Inferior parietal cortex (tissue), 1 donor: ENCODE results near the gene D2HGDH.
"Not testable (repeated sequence)": the region's sequence is repeated elsewhere in the genome, so short reads cannot be mapped to it uniquely, and the experiment has no call there.

ENCODE experiments used
- DNase-seq: peaks from one replicate; pipeline ENCODE4 v3.0.0-alpha.2; 2016; ENCODE audit errors: extremely low spot score

Gene D2HGDH

DNA sequence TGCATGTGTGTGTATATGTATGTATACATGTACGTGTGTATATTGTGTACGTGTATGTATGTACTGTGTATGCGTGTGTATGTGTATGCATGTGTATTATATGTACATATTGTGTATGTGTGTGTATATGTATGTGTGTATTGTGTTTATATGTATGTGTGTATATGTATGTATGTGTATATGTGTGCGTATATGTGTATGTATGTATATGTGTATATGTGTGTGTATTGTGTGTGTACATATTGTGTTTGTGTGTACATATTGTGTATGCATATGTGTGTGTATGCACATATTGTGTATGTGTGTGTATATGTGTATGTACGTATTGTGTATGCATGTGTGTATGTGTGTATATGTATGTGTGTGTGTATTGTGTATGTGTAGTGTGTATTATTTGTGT, 59.0 kb downstream of the D2HGDH start:
- DNase-seq, result no peak

DNA sequence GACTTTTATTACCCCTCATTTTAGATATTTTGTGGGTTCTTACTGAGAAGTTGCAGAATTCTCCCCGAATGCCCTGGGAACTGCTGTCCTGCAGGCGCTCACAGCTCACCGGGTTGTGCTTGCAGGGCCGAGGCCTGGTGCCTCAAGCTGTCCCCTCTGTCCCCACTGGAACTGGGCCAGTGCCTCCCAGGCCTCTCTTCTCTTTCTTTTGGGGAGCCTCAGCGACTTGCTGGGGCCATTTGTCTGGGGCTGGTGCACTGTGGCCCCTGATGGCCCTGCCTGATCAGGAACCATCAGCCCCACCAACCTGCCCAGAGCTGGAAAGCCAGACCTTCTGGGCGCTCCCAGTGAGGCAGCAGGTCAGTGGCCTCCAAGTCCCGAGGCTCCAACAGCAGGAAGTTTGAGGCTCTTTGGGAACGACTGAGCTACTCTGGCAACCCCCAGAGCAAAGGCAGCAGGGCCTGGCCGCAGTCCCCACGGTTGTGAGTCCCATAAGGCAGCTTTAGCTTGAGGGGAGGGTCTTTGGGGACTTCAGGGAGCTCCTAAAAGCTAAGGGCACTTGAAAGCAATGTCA, 59.9 kb downstream of the D2HGDH start:
- DNase-seq, result no peak

DNA sequence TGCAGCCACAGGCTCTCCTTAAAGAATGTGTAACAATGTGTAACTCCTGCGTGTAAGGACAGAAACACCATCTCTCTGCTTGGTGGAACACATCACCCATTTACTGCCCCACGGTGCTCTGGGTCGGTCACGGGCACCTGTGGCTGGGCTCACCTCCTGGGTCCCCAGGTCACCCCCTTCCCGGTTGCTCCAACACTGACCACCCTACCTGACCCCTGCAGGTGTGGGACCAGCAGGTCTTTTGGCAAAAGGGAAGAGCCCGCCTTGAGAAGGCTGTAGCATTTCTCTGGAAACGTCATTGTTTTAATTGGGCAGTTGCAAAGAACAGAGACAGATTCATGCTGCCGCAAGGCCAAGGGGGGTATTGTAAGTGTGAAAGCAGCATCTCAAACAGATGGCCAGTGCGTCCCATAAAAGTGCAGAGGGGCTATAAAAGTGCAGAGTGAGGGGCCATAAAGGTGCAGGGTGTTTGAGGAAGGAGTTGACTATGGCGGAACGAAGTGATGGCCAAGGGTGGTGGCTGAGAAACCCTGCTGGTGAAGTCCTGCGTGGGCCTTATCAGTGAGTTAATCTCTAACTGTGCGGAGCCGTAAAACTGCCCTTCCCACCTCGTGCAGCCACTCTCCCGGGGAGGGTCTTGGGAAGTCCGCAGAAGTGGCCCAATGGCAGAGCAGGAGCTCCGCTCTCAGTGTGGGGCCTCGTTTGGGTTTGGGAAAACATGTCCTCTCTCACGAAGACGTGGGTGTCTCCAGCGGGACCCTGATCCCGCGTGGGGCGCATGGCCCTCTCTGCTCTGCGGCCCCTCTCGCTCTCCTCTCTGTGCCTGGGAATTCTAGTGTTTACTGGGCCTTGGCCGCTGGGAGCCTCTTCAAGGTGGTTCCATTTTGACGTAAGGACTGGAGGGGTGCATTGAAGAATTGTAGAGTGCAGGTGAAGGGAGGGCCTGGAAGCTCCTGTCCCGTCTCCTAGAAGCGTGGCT, 60.9 kb downstream of the D2HGDH start:
- no peak for DNase-seq

DNA sequence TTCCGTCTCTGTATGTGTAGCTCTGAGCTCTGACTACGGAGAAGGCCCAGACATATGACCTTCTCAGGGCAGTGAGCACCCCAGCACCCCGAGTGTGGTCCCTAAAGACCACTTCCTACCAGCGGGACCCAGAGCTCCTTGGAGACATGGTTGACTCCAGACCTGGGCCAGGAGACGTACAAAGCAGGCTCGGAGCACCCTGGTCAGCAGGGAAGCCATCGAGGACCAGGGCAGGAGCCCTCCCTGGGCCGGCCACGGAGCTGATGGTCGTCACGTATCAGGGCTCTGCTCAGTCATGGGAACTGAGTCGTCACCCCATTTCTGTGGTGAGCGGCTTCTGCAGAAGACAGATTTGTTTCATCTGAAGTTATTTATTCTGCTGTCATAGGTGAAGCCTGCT, 61.8 kb downstream of the D2HGDH start:
- no peak for DNase-seq

DNA sequence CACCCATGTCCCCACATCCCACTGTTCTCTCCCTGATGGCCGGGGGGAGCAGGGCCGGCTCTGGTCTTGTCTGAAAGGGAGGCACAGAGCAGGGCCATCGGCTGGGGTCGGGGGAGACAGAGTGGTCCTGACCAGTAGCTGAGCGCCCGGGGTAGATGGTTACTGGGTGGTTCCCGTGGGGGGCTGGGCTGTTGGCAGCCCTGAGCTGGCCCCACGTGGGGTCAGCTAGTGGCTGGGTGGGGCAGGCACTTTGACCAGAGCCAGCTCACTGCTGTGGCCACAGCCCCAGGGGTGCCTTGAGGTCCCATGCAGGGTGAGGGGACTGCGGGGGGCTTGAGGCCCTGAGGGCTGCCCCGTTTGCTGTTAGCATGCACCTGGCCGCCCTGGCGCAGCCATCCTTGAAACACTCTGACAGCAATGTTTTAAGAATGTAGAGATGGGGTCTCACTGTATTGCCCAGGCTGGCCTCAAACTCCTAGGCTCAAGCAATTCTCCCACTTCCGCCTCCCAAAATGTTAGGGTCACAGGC, 62.2 kb downstream of the D2HGDH start:
- no peak for DNase-seq

DNA sequence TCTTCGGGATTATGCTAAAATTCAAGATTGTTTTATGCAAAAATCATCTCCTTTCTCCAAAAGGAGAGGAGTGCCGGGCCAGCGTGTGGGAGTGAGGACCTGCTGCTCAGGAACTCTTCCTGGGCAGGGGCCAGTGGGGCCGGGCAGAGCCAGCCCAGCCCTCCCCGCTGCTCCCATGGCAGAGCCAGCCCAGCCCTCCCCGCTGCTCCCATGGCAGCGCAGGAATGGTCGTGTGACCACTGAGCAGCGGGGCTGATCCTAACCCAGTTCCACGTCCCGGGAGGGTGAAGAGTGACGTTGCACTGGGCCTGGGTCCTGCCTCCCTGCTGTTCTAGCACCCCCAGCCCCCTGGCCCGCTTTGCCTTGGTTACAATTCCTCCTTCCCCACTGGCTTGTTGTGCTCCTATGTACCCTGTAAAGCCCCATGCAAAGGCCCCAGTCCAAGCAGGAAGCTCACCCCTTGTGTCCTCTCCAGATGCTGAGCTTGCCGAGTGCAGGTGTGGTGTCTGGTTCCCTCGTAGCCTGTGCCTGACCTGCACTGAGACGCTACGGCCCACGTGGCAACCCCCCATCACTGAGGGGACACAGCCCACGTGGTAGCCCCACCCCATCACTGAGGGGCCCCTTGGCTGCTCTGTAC, 63.1 kb downstream of the D2HGDH start:
- no peak for DNase-seq

DNA sequence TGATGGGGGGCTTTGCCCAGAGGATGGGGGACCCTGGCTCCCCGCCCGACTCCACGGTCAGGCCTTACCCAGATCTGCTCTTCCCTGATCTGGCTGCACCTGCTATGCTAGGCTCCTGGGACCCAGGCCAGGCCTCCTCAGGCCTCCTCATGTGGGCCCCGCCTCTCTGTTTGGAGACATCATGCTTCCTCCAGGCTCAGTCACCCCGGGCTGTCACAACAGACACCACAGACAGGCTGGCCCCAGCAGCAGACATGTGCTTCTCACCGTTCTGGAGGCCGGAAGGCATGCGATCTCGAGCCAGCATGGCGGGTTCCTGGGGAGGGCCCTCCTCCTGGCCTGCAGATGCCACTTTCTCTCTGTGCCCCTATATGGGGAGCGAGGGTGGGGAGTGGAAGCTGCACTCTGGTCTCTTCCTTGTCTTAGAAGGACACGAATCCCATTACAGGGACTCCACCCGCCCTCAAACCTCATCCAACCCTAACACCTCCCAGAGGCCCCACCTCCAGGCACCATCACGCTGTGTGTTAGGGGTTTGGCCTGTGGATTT, 63.7 kb downstream of the D2HGDH start:
- DNase-seq, result no peak

DNA sequence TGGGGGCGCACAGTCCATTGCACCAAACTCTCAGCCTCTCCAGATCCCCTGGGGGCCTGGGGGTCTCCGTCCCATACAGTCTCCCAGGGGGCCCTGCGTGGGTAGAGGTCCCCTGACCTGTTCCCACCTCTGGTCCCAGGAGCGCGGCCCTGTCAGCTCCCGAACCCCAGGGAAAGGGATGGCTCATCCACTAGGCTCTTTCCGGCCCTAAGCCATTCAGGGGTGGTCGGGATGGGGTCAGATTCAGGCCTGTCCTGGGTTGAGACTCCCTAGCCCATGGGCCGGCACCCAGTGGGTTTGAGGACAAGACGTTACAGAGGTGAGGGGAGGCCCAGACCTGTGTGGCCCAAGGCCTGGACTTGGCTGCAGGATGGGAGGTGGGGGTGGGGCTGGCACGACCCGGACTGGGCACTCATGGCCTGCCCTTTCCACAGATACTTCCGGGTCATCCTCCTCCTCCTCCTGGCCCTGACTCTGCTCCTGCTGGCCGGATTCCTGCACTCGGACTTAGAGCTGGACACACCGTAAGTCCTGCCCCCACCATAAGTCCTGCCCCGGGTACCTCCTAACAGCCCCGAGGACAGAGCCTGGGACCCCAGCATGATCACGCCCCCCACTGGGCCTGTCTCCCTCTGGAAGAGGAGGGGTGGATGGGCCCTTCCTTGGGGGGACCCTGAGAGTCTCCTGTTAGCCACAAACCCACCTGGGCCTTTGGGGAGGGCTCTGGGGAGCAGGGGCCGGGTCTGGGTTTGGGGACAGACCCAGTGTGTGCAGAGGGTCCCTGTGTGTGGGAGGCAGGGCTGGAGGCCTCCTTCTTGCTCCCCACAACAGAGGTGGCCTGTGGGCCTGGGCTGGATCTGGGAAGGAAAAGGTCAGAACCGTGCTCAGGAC, 64.4 kb downstream of the D2HGDH start:
- no peak for DNase-seq

DNA sequence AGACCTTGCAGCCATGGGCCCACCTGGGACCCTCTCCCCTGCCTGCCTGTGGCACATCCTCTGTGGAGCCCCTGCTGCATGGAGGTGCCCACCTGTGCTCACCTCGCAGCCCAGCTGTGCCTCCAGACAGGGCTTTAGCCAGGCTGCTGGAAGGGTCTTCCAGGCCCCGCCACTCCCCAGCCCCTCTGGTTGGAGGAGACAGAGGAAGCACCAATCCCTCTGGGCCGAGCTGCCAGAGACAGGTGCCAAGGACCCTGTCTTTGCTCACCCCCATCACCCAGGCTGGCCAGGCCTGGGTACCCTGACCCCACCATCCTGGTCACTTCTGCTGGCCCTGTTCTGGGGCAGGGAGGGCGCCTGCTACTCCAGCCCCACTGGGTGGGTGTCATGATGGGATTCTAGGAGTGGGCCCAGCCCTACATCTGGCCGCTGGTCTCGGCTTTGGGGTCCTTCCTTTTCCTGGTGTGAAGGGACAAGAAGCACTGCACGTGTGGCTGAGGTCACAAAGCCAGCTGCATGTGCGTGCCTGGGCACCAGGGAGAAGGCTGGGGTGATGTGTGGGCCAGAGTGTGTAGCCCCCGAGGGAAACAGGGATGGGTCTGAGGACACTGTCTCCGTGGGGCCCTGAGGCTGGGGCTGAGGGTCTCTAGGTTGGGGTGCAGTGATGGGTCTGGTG, 65.2 kb downstream of the D2HGDH start:
- no peak for DNase-seq

DNA sequence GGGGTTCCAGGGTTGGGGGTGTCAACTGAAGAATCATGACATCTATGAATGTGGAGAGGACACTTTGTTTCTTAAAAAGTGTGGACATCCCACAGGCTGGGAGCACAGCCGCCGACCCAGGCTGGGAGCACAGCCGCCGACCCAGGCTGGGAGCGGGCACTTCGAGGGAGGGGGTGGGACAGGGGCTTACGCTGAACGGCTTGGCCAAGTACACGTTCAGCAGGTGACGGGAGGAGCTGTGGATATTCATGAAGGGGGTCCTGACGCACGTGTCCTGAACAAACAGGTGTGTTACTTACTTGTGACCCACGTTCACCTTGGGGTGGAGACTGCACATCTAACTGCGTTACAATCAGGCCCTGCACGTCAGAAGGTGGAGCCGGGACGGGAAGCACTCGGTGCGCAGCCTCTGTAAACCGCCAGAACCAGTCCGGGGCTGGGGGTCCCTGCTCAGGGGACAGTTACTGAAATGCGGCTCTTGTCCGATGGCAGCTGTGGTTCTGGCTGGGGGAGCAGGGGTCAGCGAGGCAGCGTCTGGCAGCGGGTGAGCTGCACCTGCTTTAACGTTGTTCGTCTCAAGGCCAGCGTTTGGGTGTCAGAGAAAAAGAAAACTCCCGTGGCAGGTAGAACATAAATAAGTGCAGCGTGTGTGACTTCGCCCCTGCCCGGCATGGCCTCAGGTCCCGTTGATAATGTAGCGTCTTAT, 65.9 kb downstream of the D2HGDH start:
- not testable (repeated sequence) for DNase-seq

DNA sequence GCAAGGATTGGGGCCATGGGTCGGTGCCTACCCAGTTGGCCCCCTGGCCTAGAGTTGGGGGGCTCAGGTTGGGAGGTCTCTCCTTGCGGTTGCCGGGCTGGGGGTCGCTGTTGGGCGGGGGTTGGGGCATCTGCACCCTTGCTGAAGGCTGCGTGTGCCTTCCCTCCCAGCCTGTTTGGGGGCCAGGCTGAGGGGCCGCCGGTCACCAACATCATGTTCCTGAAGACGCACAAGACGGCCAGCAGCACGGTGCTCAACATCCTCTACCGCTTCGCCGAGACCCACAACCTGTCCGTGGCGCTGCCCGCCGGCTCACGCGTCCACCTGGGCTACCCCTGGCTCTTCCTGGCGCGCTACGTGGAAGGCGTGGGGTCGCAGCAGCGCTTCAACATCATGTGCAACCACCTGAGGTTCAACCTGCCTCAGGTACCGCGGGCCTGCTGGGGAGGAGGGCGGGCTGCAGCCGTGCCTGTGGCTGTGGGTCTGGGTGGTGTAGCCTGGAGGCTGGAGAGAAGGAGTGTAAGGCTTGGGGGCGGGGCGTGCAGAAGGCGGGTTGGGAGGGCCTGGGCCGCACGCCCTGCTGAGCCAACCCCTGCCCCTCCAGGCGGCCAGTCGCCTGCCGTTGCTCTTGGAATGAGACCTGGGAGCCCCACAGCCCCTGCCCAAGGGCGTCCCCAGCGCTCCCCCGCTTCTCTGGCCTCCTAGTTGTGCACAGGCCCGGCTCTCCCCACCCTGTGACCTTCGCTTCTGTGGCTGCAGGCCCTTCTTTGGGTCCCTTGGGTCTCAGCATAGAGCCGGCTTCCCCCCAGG, 67.4 kb downstream of the D2HGDH start:
- no peak for DNase-seq

DNA sequence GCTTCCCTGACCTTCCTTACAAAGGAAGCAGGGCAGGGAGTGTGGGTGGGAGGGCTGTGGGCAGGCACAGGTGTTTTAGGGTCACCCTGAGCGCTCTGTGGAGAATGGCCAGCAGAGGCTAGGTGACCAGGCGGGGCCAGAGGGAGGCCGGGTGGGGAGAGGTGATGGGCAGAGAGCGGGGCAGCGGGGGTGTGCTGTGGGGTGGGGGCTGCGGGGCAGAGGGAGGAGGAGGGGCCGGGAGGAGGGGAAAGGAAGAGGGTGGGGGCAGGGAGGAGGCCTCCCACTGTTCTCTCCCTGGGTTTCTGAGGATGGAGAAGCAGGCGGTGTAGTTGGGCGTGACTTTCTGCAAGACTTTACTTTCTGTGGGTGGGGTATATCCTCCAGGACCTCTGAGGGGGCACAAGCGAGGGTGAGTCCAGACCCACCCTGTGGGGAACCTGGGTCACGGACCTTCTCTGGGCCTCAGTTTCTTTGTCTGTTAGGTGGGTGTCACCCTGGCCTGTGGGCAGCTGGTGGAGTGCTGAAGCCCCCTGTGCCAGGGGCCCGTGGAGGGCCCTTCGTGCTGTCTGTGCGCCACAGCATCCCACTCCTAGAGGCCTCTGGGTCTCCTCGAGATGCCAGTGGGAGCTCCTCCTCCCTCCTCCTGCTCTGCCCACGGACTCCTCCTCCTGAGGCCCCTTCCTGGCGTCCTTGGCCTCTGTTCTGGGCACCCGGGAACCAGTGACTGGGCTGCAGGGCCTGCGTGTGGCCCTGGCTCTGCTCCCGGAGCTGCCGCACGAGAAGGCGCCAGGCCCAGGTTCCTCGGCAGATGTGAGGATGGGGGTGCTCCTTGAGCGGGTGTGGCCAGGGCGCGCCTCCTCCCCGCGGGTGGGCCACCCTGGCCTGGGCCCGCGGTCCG, 68.2 kb downstream of the D2HGDH start:
- DNase-seq, result no peak

DNA sequence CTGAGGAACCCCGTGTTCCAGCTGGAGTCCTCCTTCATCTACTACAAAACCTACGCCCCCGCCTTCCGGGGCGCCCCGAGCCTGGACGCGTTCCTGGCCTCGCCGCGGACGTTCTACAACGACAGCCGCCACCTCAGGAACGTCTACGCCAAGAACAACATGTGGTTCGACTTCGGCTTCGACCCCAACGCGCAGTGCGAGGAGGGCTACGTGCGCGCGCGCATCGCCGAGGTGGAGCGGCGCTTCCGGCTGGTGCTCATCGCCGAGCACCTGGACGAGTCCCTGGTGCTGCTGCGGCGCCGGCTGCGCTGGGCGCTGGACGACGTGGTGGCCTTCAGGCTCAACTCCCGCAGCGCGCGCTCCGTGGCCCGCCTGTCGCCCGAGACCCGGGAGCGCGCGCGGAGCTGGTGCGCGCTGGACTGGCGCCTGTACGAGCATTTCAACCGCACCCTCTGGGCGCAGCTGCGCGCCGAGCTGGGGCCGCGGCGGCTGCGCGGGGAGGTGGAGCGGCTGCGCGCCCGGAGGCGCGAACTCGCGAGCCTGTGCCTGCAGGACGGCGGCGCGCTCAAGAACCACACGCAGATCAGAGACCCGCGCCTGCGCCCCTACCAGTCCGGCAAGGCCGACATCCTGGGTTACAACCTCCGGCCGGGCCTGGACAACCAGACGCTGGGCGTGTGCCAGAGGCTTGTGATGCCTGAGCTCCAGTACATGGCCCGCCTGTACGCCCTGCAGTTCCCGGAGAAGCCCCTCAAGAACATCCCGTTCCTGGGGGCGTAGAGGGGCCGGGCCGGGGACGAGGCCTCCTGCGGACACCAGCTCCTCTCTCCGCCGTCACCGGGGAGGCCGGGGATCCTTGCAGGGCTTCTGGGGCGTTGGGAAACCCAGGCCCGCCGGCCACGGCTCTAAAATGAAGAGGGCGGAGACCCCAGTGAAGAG, 69.2 kb downstream of the D2HGDH start:
- DNase-seq, result peak; percentile 43

DNA sequence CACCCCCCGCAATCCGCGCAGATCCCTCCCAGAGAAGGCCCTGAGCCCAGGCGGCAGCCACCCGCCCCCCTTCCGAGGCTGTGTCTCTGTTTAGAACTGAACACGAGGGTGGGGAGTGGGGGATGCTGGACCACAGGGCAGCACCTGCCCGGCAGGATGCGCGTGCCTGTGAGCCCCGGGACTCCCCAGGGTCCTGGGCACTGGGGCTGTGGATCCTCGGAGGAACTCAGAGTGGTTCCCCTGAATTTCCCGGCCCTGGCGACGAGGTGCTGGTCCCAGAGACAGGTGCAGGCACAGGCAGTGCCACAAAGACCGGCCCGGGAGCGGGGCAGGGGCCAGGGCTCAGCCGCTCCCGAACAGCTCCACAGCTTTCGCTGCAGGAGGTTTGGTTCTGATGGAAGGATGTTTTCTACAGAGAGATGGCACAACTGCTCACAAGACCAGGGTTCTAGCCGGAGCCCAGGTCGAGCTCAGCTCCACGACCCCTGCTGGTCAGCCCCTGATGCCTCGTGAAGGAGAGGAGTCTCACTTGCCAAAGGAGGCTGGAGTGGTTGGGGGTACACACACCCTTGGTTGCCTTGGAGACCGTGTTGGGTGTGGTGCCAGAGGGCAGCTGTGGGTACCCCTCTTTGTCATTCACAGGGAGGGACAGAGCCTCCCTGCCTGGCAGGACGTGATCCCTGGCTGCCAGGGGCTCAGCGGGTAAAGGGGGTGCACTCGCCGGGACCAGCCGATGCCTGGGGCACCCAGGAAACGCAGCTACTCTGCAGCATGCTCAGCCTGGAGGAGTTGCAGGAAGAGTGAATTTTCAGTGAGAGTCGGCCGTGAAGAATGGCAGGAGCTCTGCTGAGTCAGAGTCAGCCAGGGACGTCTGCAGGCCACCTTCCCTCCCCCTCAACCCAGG, 70.1 kb downstream of the D2HGDH start:
- DNase-seq, result no peak

DNA sequence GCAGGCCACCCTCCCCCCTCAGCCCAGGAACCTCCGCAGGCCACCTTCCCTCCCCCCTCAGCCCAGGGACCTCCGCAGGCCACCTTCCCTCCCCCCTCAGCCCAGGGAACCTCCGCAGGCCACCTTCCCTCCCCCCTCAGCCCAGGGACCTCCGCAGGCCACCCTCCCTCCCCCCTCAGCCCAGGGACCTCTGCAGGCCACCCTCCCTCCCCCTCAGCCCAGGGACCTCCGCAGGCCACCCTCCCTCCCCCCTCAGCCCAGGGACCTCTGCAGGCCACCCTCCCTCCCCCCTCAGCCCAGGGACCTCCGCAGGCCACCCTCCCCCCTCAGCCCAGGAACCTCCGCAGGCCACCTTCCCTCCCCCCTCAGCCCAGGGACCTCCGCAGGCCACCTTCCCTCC, 71.8 kb downstream of the D2HGDH start:
- not testable (repeated sequence) for DNase-seq
